Activated naive CD8-positive, alpha-beta T cell treated with anti-CD3 and anti-CD28 coated beads, Interleukin-2, amount 50 U/mL, for 16 hours (primary cell): Measurements from ENCODE around the gene PRKN.

ENCODE experiments used
- DNase-seq: peaks from one replicate; pipeline ENCODE4 v3.0.0-alpha.2; 2020; ENCODE audit warnings: low read depth, low spot score

PRKN gene

DNA sequence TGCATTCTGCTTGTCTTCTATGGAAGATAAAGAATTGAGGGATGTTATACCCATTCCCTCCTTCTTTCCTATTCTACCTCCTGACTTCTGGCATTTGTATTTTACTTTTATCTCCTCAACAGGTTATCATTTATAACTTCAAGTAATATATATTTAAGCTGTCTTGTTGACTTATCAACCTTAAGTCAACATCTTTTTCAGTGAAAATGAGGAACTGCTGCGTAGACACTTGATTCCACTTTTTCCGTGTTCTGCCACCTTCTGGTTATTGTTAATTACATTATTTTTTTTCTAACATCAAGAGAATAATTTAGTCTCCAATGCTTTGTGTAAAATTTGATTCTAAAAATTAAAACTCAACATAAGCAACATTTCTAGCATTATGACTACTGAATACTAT lies 107.5 kb downstream of the PRKN start:
- no peak for DNase-seq

GRCh38 chr6:162618448-162619002 lies 109.0 kb downstream of the PRKN start:
- no peak for DNase-seq

DNA sequence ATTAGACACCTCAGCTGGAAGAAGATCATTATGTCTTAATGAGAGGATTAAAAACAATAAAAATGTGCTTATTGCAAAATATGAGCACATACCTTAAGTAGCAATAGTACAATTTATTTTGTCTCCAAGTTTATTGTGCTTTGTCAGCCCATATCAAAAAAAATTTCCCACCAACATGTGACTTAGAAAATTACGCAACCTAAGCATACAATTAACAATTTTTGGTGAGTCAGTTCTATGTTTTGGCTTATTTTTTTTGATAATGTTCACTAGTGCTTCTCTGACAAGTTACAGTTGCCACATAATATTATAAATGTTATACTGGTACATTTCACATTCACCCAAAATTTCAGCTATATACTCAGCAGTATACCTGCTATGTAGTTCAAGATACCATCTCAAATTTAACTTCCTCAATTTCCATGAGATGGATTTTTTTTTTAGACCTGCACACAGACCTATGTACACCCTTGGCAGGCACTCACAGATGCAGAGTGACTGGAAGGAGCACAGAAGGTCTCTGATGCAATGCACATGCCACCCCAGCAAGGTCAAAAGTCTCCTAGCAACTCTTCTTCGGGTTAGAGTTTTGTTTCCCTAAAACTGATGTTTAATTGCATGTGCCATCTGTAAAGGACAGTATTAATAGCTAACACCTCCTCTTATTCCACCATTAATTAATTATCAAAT lies 112.4 kb downstream of the PRKN start:
- no peak for DNase-seq

DNA sequence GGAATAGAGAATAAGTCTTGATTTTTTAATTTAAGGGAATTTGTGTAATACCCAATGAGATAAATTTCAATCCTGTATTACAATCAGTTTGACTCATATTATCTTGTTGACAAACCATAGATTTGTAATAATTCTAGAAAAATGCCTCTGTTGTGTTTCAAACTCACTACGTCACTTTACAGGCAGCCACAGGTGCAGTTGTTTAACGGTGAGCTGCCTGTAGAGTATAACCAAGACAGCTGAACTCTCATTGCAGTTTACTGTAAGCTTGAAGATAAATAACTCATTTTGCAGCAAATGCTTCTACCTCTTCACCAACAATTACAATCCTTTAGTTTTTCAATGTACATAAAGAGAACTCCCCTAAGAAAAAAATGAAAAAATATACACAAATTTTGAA lies 114.3 kb downstream of the PRKN start:
- no peak for DNase-seq

- DNase-seq, result no peak
Observed at GRCh38 chr6:162612613-162613012, 115.0 kb downstream of the PRKN start.

GRCh38 chr6:162610351-162610750 lies 117.2 kb downstream of the PRKN start:
- DNase-seq, result no peak

- no peak for DNase-seq
Observed at GRCh38 chr6:162605881-162606280, 121.7 kb downstream of the PRKN start.

DNA sequence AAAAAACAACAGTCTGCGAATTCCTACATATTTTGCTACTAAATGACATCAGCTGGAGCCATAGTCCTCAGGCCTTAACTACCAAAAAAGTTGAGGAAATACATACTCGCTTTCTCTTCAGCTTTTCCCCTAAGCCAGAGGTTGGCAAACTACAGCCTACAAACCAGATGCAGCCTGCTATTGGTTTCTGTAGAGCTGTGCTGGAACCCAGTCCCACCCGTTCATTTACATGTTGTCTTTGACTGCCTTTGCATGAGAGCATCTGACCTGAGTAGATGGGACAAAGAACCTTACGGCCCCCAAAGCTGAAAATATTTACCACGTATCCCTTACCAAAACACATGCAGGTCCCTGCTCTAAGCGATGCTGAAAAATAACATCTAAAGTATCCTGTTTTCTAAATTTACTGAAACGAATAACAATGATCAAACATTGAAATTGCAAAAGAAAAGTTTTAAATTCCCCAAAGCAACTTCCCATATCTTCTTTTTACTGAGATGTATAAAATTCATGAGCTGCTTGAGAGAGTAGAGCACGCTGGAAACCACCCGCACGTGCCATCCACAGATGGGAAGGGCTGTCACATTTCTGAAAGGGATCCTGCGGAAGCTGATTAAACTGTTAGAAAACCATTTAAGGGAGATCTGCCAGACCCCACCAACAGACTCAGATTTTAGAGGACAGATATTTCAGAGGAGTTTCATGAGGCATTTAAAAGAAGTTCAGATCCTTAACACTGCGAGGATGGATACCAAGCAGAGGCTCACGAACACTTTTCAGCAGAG lies 124.1 kb downstream of the PRKN start:
- no peak for DNase-seq

DNA sequence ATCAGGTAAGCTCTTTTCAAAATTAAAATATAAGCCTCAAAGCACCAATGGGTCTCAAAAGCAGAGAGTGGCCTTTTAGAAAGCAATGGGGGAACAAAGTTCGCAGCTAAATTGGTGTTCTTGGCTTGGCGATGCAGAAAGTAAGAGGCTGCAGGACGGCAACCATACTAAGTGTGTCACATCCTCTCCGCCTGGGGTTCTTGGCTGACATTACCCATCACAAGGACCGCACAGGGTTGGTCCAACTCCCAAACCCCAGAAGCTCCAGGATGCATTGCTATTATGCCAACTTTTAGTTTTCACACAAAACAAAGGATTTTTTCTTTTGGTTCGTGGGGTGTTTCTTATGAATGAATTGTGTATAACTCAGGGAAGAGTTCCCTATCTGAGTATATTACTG lies 124.8 kb downstream of the PRKN start:
- no peak for DNase-seq

- no peak for DNase-seq
Observed at GRCh38 chr6:162596676-162597075, 130.9 kb downstream of the PRKN start.

DNA sequence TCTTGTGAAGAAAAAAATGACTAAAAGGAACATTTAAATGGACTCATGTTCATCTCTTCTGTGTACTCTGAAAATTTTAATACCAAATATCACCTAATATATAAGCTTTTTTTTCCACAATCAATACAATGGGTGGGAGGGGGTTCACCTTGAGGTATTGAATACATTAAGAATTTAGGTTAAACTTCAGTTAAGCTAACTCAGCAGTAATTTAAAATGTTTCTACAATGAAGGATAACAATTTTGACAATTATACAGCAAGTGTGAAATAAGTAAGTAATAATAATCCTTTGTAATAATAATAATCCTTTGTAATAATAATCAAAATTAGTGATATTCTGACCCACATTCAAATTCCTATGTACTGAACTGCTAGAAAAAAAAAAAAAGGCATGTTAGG lies 136.0 kb downstream of the PRKN start:
- no peak for DNase-seq

- DNase-seq, result no peak
Observed at GRCh38 chr6:162581988-162582780, 145.4 kb downstream of the PRKN start.

- DNase-seq, result no peak
Observed at GRCh38 chr6:162580619-162581018, 146.9 kb downstream of the PRKN start.

GRCh38 chr6:162576016-162576415 lies 151.6 kb downstream of the PRKN start:
- no peak for DNase-seq

- no peak for DNase-seq
Observed at GRCh38 chr6:162572240-162572639, 155.3 kb downstream of the PRKN start.

GRCh38 chr6:162568266-162568665 lies 159.3 kb downstream of the PRKN start:
- DNase-seq, result no peak

GRCh38 chr6:162562041-162562440 lies 165.5 kb downstream of the PRKN start:
- no peak for DNase-seq

- no peak for DNase-seq
Observed at GRCh38 chr6:162560891-162561290, 166.7 kb downstream of the PRKN start.

GRCh38 chr6:162554531-162554930 lies 173.0 kb downstream of the PRKN start:
- DNase-seq, result no peak

- no peak for DNase-seq
Observed at GRCh38 chr6:162546905-162547304, 180.7 kb downstream of the PRKN start.

DNA sequence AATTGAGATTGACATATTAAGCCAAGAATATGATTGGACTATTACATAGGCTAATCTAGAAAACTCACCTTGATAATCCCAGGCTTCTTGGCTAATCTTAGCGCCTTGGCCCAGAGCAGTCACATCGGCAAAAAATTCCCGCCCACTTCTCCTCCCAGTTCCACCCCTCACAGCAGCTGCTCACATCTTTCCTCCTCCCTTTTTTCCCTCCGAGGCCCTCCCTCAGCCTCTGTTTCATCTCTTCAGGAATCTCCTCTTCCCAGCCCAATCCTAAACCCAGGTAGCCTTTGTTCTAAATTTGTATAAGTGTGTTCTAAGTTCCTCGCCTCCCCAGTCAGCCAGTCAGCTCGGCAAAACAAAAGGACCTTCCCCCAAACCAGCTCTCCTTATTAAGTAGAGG lies 184.3 kb downstream of the PRKN start:
- no peak for DNase-seq

DNA sequence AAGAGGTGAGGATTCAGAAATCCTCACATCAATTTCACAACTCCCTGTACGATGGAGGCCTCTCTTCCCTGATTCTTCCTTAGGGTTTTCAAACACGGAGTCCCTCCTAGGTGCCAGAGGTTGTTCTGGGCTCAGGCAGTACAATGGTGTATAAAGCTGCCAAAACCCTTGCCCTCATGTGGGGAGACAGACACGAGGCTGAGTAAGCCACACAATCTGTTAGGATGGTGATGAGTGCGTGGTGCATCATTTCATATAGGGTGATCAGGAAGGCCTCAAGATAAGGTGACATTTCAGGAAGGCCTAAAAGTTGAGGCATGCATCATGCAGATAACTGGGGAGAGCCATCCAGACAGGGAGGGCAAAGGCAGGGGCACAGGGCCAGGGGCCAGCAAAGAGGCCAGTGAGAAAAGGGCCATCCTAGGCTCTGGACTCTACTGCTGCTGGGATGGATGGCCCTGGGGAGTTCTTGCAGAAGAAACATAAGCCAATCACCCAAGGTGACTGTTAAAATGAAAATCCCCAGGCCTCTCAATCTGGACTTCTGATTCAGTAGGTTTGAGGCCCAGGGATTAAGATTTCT lies 186.5 kb downstream of the PRKN start:
- no peak for DNase-seq
